Measurements from ENCODE around the gene TMEM240. TPM values are rescaled to one million over a fixed set of nuclear protein-coding genes. Genes with fewer than 3 reads are reported as not detected.

Gene TMEM240
- total and polyA plus RNA-seq, 2 donors (not counting 3 experiments of a cell fraction or from before 2014, with no cell fraction given) = 7.0 to 7.6 TPM

DNA sequence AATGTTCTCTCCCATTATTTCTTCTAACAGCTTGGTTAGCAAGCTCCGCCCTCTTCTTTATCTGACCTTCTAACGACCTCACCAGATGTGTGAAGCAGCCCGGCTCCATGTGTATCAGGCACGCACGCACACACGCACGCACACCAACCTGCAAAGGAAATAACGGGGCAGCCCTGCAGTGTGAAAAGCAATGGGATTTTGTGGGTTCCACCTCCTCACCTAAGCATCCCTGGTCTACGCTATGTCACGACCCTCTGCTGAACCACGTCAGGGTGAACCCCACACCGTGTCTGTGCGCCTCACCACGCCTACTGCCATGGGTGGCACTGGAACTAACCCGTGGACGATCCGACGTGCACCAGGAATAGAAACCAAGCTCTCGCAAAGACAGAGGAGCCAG, 23.8 kb upstream of the TMEM240 start:
- ChIA-PET CTCF (no interaction called here), POLR2A (no interaction called here)
- H3K4me3 ChIP-seq (replicated peaks in 1 of 3; ENCODE audit: insufficient read depth in 1 of 3, low read depth in 1 of 3, low read length in 3 of 3) = no peak overlapping the region
- BruUV-seq (replicated peaks) = TSS peak; percentile 3
- H4K20me1 ChIP-seq (replicated peaks; ENCODE audit: control insufficient read depth, extremely low read depth, insufficient read depth, low read length) = peaks cover 4% of the 10 kb centered on the region
- H3K36me3 ChIP-seq (ENCODE audit: control insufficient read depth in 2 of 2, extremely low read depth in 1 of 2, insufficient read depth in 2 of 2, low read length in 2 of 2) = peaks cover 16 to 30% of the 10 kb centered on the region in 2 experiments
- no peak overlapping the region for H3K4me2 ChIP-seq (ENCODE audit: insufficient read depth, low read length)
- no peak overlapping the region for H3K27ac ChIP-seq (ENCODE audit: insufficient read depth, low read depth, low read length)
- H3K27me3 ChIP-seq (ENCODE audit: control insufficient read depth in 2 of 2, insufficient read depth in 2 of 2, low read length in 2 of 2) = no peaks in the 10 kb centered on the region
- TF ChIP-seq POLR2AphosphoS5 (IDR thresholded peaks at IDR 0.05; ENCODE audit: insufficient read depth, low read depth, low read length) (no peak), POLR2A (IDR thresholded peaks at IDR 0.05; ENCODE audit: low read depth, low read length) (no peak), GATA2 (IDR thresholded peaks at IDR 0.05; ENCODE audit: insufficient read depth, insufficient read length, low read depth, low read length) (no peak), MYC (IDR thresholded peaks at IDR 0.05; ENCODE audit: low read depth, low read length) (no peak), FOS (IDR thresholded peaks at IDR 0.05; ENCODE audit: borderline replicate concordance, insufficient read depth, low read length) (no peak), EZH2 (IDR thresholded peaks at IDR 0.05; ENCODE audit: borderline replicate concordance, low read depth, low read length, severe bottlenecking) (no peak)
- TF ChIP-seq, protein P1, sequence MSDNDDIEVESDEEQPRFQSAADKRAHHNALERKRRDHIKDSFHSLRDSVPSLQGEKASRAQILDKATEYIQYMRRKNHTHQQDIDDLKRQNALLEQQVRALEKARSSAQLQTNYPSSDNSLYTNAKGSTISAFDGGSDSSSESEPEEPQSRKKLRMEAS (IDR thresholded peaks at IDR 0.05; ENCODE audit: insufficient read depth, insufficient read length) = no peak
- H3K4me1 ChIP-seq (ENCODE audit: control insufficient read depth, extremely low read depth, insufficient read depth, low read length) = peaks cover 11% of the 10 kb centered on the region
- intact Hi-C loops (cut with micrococcal nuclease) = no loop called here
- DNase-seq (ENCODE audit: low read depth, low spot score) = no peak
- H3K9me3 ChIP-seq (replicated peaks; ENCODE audit: control insufficient read depth, insufficient read depth, low read length) = no peaks in the 10 kb centered on the region
- no peaks in the 10 kb centered on the region for H3K9me1 ChIP-seq (replicated peaks; ENCODE audit: control insufficient read depth, extremely low read depth, insufficient read depth, low read length)
- FAIRE-seq = no peak
- H3K79me2 ChIP-seq (ENCODE audit: control insufficient read depth, insufficient read depth, low read length) = peaks cover 68% of the 10 kb centered on the region
- dilution Hi-C loops (cut with MboI; ENCODE audit: extremely low pct_ligation_motif_present, low sequenced_read_pairs) = no loop called here
- H2AFZ ChIP-seq (ENCODE audit: low read depth, low read length) = no peak overlapping the region
- no peak overlapping the region for H3K9ac ChIP-seq (replicated peaks; ENCODE audit: extremely low read depth, insufficient read depth, low read length)

DNA sequence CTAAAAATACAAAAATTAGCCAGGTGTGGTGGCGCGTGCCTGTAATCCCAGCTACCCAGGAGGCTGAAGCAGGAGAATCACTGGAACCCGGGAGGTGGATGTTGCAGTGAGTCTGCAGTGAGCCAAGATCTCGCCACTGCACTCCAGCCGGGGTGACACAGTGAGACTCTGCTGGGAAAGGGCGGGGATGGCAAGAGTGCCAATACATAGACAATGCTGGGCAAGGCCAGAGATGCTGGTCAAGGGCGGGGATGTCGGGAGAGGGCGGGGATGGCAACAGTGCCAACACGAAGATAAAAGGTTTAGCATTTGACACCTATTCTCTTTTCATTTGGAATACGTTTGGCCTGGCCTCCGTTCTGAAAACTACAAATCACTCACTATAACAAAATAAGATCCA, 23.3 kb upstream of the TMEM240 start:
- Histone ChIP-seq H3K27ac (ENCODE audit: insufficient read depth, low read depth, low read length) (no peak overlapping the region), H2AFZ (ENCODE audit: low read depth, low read length) (no peak overlapping the region), H3K4me1 (ENCODE audit: control insufficient read depth, extremely low read depth, insufficient read depth, low read length) (peaks cover 11% of the 10 kb centered on the region), H3K4me3 (replicated peaks in 1 of 3; ENCODE audit: insufficient read depth in 1 of 3, low read depth in 1 of 3, low read length in 3 of 3) (no peak overlapping the region), H3K36me3 (ENCODE audit: control insufficient read depth in 2 of 2, extremely low read depth in 1 of 2, insufficient read depth in 2 of 2, low read length in 2 of 2) (peaks cover 16 to 30% of the 10 kb centered on the region in 2 experiments), H3K4me2 (ENCODE audit: insufficient read depth, low read length) (no peak overlapping the region), H3K9ac (replicated peaks; ENCODE audit: extremely low read depth, insufficient read depth, low read length) (no peak overlapping the region), H3K79me2 (ENCODE audit: control insufficient read depth, insufficient read depth, low read length) (peaks cover 63% of the 10 kb centered on the region), H3K9me3 (replicated peaks; ENCODE audit: control insufficient read depth, insufficient read depth, low read length) (no peaks in the 10 kb centered on the region), H4K20me1 (replicated peaks; ENCODE audit: control insufficient read depth, extremely low read depth, insufficient read depth, low read length) (peaks cover 4% of the 10 kb centered on the region), H3K27me3 (ENCODE audit: control insufficient read depth in 2 of 2, insufficient read depth in 2 of 2, low read length in 2 of 2) (no peaks in the 10 kb centered on the region), H3K9me1 (replicated peaks; ENCODE audit: control insufficient read depth, extremely low read depth, insufficient read depth, low read length) (no peaks in the 10 kb centered on the region)
- no TSS peak for BruUV-seq (replicated peaks)
- dilution Hi-C loops (cut with MboI; ENCODE audit: extremely low pct_ligation_motif_present, low sequenced_read_pairs) (no loop called here), intact Hi-C loops (cut with micrococcal nuclease) (no loop called here)
- ChIA-PET POLR2A (no interaction called here), CTCF (no interaction called here)
- FAIRE-seq (no peak), DNase-seq (ENCODE audit: low read depth, low spot score) (no peak)
- TF ChIP-seq EZH2 (IDR thresholded peaks at IDR 0.05; ENCODE audit: borderline replicate concordance, low read depth, low read length, severe bottlenecking) (no peak), GATA2 (IDR thresholded peaks at IDR 0.05; ENCODE audit: insufficient read depth, insufficient read length, low read depth, low read length) (no peak), MYC (IDR thresholded peaks at IDR 0.05; ENCODE audit: low read depth, low read length) (no peak), JUN (IDR thresholded peaks at IDR 0.05; ENCODE audit: borderline replicate concordance, insufficient read depth, insufficient read length, low read depth) (no peak), POLR2AphosphoS5 (IDR thresholded peaks at IDR 0.05; ENCODE audit: insufficient read depth, low read depth, low read length) (no peak), FOS (IDR thresholded peaks at IDR 0.05; ENCODE audit: borderline replicate concordance, insufficient read depth, low read length) (no peak), POLR2A (IDR thresholded peaks at IDR 0.05; ENCODE audit: low read depth, low read length) (no peak)
- TF ChIP-seq, protein P2, sequence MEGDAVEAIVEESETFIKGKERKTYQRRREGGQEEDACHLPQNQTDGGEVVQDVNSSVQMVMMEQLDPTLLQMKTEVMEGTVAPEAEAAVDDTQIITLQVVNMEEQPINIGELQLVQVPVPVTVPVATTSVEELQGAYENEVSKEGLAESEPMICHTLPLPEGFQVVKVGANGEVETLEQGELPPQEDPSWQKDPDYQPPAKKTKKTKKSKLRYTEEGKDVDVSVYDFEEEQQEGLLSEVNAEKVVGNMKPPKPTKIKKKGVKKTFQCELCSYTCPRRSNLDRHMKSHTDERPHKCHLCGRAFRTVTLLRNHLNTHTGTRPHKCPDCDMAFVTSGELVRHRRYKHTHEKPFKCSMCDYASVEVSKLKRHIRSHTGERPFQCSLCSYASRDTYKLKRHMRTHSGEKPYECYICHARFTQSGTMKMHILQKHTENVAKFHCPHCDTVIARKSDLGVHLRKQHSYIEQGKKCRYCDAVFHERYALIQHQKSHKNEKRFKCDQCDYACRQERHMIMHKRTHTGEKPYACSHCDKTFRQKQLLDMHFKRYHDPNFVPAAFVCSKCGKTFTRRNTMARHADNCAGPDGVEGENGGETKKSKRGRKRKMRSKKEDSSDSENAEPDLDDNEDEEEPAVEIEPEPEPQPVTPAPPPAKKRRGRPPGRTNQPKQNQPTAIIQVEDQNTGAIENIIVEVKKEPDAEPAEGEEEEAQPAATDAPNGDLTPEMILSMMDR (IDR thresholded peaks at IDR 0.05; ENCODE audit: extremely low read depth in 1 of 2, insufficient read depth in 1 of 2, low read depth in 1 of 2, low read length in 2 of 2) = no peak
- TF ChIP-seq, protein P1 (IDR thresholded peaks at IDR 0.05; ENCODE audit: insufficient read depth, insufficient read length) = no peak
